Measurements from ENCODE around the gene ZDHHC20. TPM values are rescaled to one million over a fixed set of nuclear protein-coding genes. Genes with fewer than 3 reads are reported as not detected.

ZDHHC20 gene
- total and polyA plus RNA-seq, 9 donors: 16.3 to 54.2 (median 32.1) TPM

- intact Hi-C loops (cut with DNase I): no loop called here
- no peaks in the 10 kb centered on the region for H3K27me3 ChIP-seq
- no peaks in the 10 kb centered on the region for H3K9me3 ChIP-seq
- H3K4me1 ChIP-seq (ENCODE audit: insufficient read depth): no peaks in the 10 kb centered on the region
- 92 to 95% (median 93%) methylated on average over 13 of the region's 13 CpGs for WGBS, 3 donors
- H3K27ac ChIP-seq: no peak overlapping the region
- H3K36me3 ChIP-seq: no peaks in the 10 kb centered on the region
- TF ChIP-seq EP300 (IDR thresholded peaks at IDR 0.05) (no peak), POLR2A (IDR thresholded peaks at IDR 0.05) (no peak), CTCF (IDR thresholded peaks at IDR 0.05) (no peak)
- no peak for DNase-seq
- H3K4me3 ChIP-seq: no peak overlapping the region
These were observed 104.4 kb downstream of the ZDHHC20 start for GRCh38 chr13:21354721-21355120.

GRCh38 chr13:21348488-21349120, 110.5 kb downstream of the ZDHHC20 start:
- TF ChIP-seq POLR2A (IDR thresholded peaks at IDR 0.05) (no peak), CTCF (IDR thresholded peaks at IDR 0.05) (no peak), EP300 (IDR thresholded peaks at IDR 0.05) (no peak)
- 18 to 22% (median 18%) methylated on average over 6 of the region's 6 CpGs for WGBS, 3 donors
- H3K4me1 ChIP-seq (ENCODE audit: insufficient read depth): no peaks in the 10 kb centered on the region
- DNase-seq: no peak
- no peaks in the 10 kb centered on the region for H3K36me3 ChIP-seq
- no peaks in the 10 kb centered on the region for H3K27me3 ChIP-seq
- H3K27ac ChIP-seq: no peak overlapping the region
- no peak overlapping the region for H3K4me3 ChIP-seq
- intact Hi-C loops (cut with DNase I): no loop called here
- H3K9me3 ChIP-seq: no peaks in the 10 kb centered on the region

- H3K4me1 ChIP-seq (ENCODE audit: insufficient read depth): no peaks in the 10 kb centered on the region
- H3K27ac ChIP-seq: no peak overlapping the region
- TF ChIP-seq CTCF (IDR thresholded peaks at IDR 0.05) (no peak), POLR2A (IDR thresholded peaks at IDR 0.05) (no peak), EP300 (IDR thresholded peaks at IDR 0.05) (no peak)
- no peak overlapping the region for H3K4me3 ChIP-seq
- DNase-seq: no peak
- WGBS, 3 donors: 63 to 69% (median 64%) methylated on average over 8 to 10 of the region's 10 CpGs
- H3K36me3 ChIP-seq: no peaks in the 10 kb centered on the region
- intact Hi-C loops (cut with DNase I): no loop called here
- H3K9me3 ChIP-seq: no peaks in the 10 kb centered on the region
- no peaks in the 10 kb centered on the region for H3K27me3 ChIP-seq
These were observed 111.3 kb downstream of the ZDHHC20 start for GRCh38 chr13:21347753-21348318.

GRCh38 chr13:21344662-21345176, 114.4 kb downstream of the ZDHHC20 start:
- no peak for DNase-seq
- no peaks in the 10 kb centered on the region for H3K4me1 ChIP-seq (ENCODE audit: insufficient read depth)
- no peak overlapping the region for H3K27ac ChIP-seq
- WGBS, 3 donors: 57 to 76% (median 69%) methylated on average over 9 of the region's 9 CpGs
- no peak for TF ChIP-seq POLR2A (IDR thresholded peaks at IDR 0.05)
- TF ChIP-seq CTCF (IDR thresholded peaks at IDR 0.05): no peak
- TF ChIP-seq EP300 (IDR thresholded peaks at IDR 0.05): no peak
- no peak overlapping the region for H3K4me3 ChIP-seq
- no peaks in the 10 kb centered on the region for H3K27me3 ChIP-seq
- H3K9me3 ChIP-seq: no peaks in the 10 kb centered on the region
- intact Hi-C loops (cut with DNase I): no loop called here
- H3K36me3 ChIP-seq: no peaks in the 10 kb centered on the region

Measured in ovary (tissue), 9 donors.